Pulmonary artery endothelial cell (primary cell): ENCODE measurements around the gene CEACAM4. TPM values are rescaled to one million over a fixed set of nuclear protein-coding genes. Genes with fewer than 3 reads are reported as not detected.
"Not testable (repeated sequence)": the region's sequence is repeated elsewhere in the genome, so short reads cannot be mapped to it uniquely, and the experiment has no call there.

ENCODE experiments used
- DNase-seq: peaks from one replicate; pipeline ENCODE4 v3.0.0-alpha.2; 2011; ENCODE audit warnings: low read depth, low spot score
- total RNA-seq: library from RNA; depleted of rRNA; stranded (reverse); fragments of >200 nt; gene quantifications from 2 replicates; pipeline ENCODE4 v1.2.3, GENCODE V29; 2014

CEACAM4 gene
- total RNA-seq, 1 donor from 2014 or later: not detected

- no peak for DNase-seq
Observed at GRCh38 chr19:41586064-41586463, 40.8 kb downstream of the CEACAM4 start.

GRCh38 chr19:41584931-41585330 lies 41.9 kb downstream of the CEACAM4 start:
- DNase-seq: no peak

GRCh38 chr19:41584260-41584810 lies 42.5 kb downstream of the CEACAM4 start:
- DNase-seq: no peak

- DNase-seq: not testable (repeated sequence)
Observed at GRCh38 chr19:41582577-41583182, 44.2 kb downstream of the CEACAM4 start.

- DNase-seq: not testable (repeated sequence)
Observed at GRCh38 chr19:41581068-41581467, 45.8 kb downstream of the CEACAM4 start.

GRCh38 chr19:41578886-41579285 lies 48.0 kb downstream of the CEACAM4 start:
- DNase-seq: no peak

GRCh38 chr19:41577833-41578232 lies 49.0 kb downstream of the CEACAM4 start:
- no peak for DNase-seq

GRCh38 chr19:41577144-41577830 lies 49.6 kb downstream of the CEACAM4 start:
- DNase-seq: no peak

GRCh38 chr19:41575998-41576397 lies 50.9 kb downstream of the CEACAM4 start, which contains the start of gene CEACAM21:
CEACAM21 (plus strand) TSS chr19:41576166; CDS start chr19:41576275, 109 bp downstream.
- no peak for DNase-seq

GRCh38 chr19:41570639-41571112 lies 56.2 kb downstream of the CEACAM4 start:
- peak; percentile 45 for DNase-seq

- DNase-seq: no peak
Observed at GRCh38 chr19:41570179-41570578, 56.7 kb downstream of the CEACAM4 start.

- DNase-seq: no peak
Observed at GRCh38 chr19:41569481-41570150, 57.3 kb downstream of the CEACAM4 start.

Other genes starting within 250 kb of the CEACAM4 start
- gene EXOSC5, start 229.7 kb downstream of the CEACAM4 start, total RNA-seq: 15.7 and 16.2 TPM in 2 replicates
- 33.8 and 74.5 TPM in 2 replicates for gene BCKDHA, start 229.3 kb downstream of the CEACAM4 start, total RNA-seq
- 2.1 and 2.7 TPM in 2 replicates for gene B3GNT8, start 199.7 kb downstream of the CEACAM4 start, total RNA-seq
- 54.1 and 56.2 TPM in 2 replicates for gene DMAC2, start 187.2 kb downstream of the CEACAM4 start, total RNA-seq
- gene ERICH4, start 183.9 kb downstream of the CEACAM4 start, total RNA-seq: not detected in 2 replicates
- gene CEACAM21, start 50.9 kb downstream of the CEACAM4 start, total RNA-seq: 0.11 and 0.73 TPM in 2 replicates
- gene CEACAM7, start 61.2 kb upstream of the CEACAM4 start, total RNA-seq: not detected in 2 replicates
- gene CEACAM5, start 81.6 kb upstream of the CEACAM4 start, total RNA-seq: not detected in 2 replicates
- gene CEACAM6, start 128.5 kb upstream of the CEACAM4 start, total RNA-seq: not detected in 2 replicates
- gene CEACAM3, start 169.5 kb upstream of the CEACAM4 start, total RNA-seq: not detected in 2 replicates
- gene LYPD4, start 217.6 kb upstream of the CEACAM4 start, total RNA-seq: not detected in 2 replicates
- not detected in 2 replicates for gene DMRTC2, start 218.0 kb upstream of the CEACAM4 start, total RNA-seq
- gene RPS19, start 233.2 kb upstream of the CEACAM4 start, total RNA-seq: 650 and 665 TPM in 2 replicates